Peyer's patch (tissue), 4 donors: ENCODE results near the gene ZNF778.

Experiments
- CTCF ChIP-seq, 6 experiments: fragments of 450-650 bp in 4 of 6; fragments of 200-600 bp in 2 of 6; sonication (generic) in 1 of 6; IDR thresholded peaks; one replicate each; pipeline ENCODE4 v1.5.1; 2017 to 2019; ENCODE audit warnings: antibody characterized with exemption in 6 of 6, mild to moderate bottlenecking in 3 of 6, moderate library complexity in 1 of 6
- POLR2A ChIP-seq, 2 donors: fragments of 450-650 bp; IDR thresholded peaks; one replicate each; pipeline ENCODE4 v1.5.1; 2017; ENCODE audit warnings: antibody characterized with exemption in 2 of 2, mild to moderate bottlenecking in 2 of 2, moderate library complexity in 2 of 2

DNA sequence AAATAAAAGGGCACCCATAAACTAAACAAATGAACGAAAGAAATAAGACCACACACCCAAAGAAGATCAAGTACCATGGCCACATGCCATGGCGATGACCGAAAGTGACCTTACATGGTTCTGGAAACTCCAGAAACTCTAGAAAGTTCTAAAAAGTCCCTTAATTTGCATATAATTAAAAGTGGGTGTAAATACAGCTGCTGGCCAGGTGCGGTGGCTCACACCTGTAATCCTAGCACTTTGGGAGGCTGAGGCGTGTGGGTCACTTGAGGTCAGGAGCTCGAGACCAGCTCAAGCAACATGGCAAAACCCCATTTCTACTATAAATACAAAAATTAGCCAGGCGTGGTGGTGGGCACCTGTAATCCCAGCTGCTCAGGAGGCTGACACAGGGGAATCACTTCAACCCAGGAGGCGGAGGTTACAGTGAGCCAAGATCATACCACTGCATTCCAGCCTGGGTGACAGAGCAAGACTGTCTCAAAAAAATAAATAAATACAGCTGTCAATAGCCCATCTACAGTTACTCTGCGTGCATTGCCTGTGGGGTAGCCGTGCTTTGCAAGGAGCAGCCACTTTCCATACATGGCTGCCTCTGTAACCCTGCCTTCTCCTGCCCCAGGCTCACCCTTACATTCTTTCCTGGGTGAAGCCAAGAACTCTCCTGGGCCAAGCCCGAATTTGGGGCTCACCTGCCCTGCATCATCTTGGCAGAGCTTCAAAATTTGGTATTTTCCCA, 7.2 kb upstream of the ZNF778 start:
- TF ChIP-seq CTCF (IDR thresholded peaks at IDR 0.05) (no peak), POLR2A (IDR thresholded peaks at IDR 0.05) (no peak)
